ENCODE measurements around the gene RIPPLY2.
"Not testable (repeated sequence)": the region's sequence is repeated elsewhere in the genome, so short reads cannot be mapped to it uniquely, and the experiment has no call there.

RIPPLY2 gene

GRCh38 chr6:83860359-83860755 is 7.2 kb downstream of the RIPPLY2 start:
- DNase-seq (ENCODE audit: low read depth), result no peak

- DNase-seq (ENCODE audit: low read depth), result no peak
These were observed 7.8 kb downstream of the RIPPLY2 start for GRCh38 chr6:83860782-83861495.

GRCh38 chr6:83862776-83863471 is 9.8 kb downstream of the RIPPLY2 start:
- peak; percentile 53 for DNase-seq (ENCODE audit: low read depth)

GRCh38 chr6:83867043-83867442 is 13.9 kb downstream of the RIPPLY2 start:
- no peak for DNase-seq (ENCODE audit: low read depth)

GRCh38 chr6:83867527-83868161 is 14.5 kb downstream of the RIPPLY2 start:
- DNase-seq (ENCODE audit: low read depth), result peak; percentile 99

GRCh38 chr6:83868639-83869038 is 15.5 kb downstream of the RIPPLY2 start:
- peak; percentile 81 for DNase-seq (ENCODE audit: low read depth)

- DNase-seq (ENCODE audit: low read depth), result no peak
These were observed 17.5 kb downstream of the RIPPLY2 start for GRCh38 chr6:83870649-83871048.

GRCh38 chr6:83872386-83873118 is 19.4 kb downstream of the RIPPLY2 start:
- no peak for DNase-seq (ENCODE audit: low read depth)

- no peak for DNase-seq (ENCODE audit: low read depth)
These were observed 20.7 kb downstream of the RIPPLY2 start for GRCh38 chr6:83873869-83874268.

GRCh38 chr6:83875843-83876242 is 22.7 kb downstream of the RIPPLY2 start:
- DNase-seq (ENCODE audit: low read depth), result no peak

GRCh38 chr6:83878902-83879644 is 25.9 kb downstream of the RIPPLY2 start:
- DNase-seq (ENCODE audit: low read depth), result no peak

GRCh38 chr6:83879746-83880145 is 26.6 kb downstream of the RIPPLY2 start:
- peak; percentile 61 for DNase-seq (ENCODE audit: low read depth)

- no peak for DNase-seq (ENCODE audit: low read depth)
These were observed 30.1 kb downstream of the RIPPLY2 start for GRCh38 chr6:83883240-83883639.

- peak; percentile 74 for DNase-seq (ENCODE audit: low read depth)
These were observed 31.4 kb downstream of the RIPPLY2 start for GRCh38 chr6:83884523-83884922.

- no peak for DNase-seq (ENCODE audit: low read depth)
These were observed 32.8 kb downstream of the RIPPLY2 start for GRCh38 chr6:83885984-83886383.

GRCh38 chr6:83889621-83890020 is 36.5 kb downstream of the RIPPLY2 start:
- no peak for DNase-seq (ENCODE audit: low read depth)

- DNase-seq (ENCODE audit: low read depth), result no peak
These were observed 37.4 kb downstream of the RIPPLY2 start for GRCh38 chr6:83890520-83890919.

- DNase-seq (ENCODE audit: low read depth), result no peak
These were observed 38.4 kb downstream of the RIPPLY2 start for GRCh38 chr6:83891586-83891985.

- DNase-seq (ENCODE audit: low read depth), result no peak
These were observed 39.9 kb downstream of the RIPPLY2 start for GRCh38 chr6:83893024-83893423.

GRCh38 chr6:83897094-83897493 is 43.9 kb downstream of the RIPPLY2 start:
- not testable (repeated sequence) for DNase-seq (ENCODE audit: low read depth)

GRCh38 chr6:83901624-83902023 is 48.5 kb downstream of the RIPPLY2 start:
- DNase-seq (ENCODE audit: low read depth), result no peak

- DNase-seq (ENCODE audit: low read depth), result no peak
These were observed 51.2 kb downstream of the RIPPLY2 start for GRCh38 chr6:83904395-83904794.

All from ELR (cell line).